ENCODE data around the gene FUS. TPM values are rescaled to one million over a fixed set of nuclear protein-coding genes. Genes with fewer than 3 reads are reported as not detected.
A peak's percentile ranks its signal among the peaks of the same experiment; 100 is the strongest.

Gene FUS
- total and polyA plus RNA-seq, 8 donors: 69.4 to 379 (median 109) TPM

DNA sequence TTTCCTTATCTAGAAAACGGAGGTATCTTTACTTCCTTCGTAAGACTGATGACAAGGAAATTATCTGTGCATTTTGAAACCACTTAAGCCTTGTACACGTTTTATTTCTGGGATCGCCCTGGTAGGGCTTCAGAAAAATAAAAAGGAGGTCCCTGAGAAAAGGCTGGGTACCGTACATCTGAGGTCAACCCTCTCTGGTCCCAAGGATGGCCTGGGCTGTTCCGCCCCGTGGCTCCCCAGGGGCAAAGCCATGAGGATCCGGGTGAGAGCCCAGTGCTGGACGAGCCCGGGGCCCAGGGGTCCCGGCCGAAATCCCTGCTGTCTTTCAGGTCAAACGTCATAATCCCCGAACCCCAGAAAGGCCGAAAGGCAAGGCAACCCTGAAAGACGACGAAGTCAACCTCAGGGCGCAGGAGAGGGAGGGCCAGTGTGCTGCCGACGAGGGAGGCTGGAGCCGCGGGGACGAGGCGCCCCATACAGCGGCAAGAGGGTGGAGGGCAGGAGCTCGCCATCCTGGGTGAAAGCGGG, 656 bp upstream of the FUS start:
- WGBS, 2 donors: 2% methylated on average over 27 of the region's 27 CpGs
- Histone ChIP-seq H3K4me3 (peak overlapping the region; percentile 57 to 92 (median 72)), H3K4me1 (peaks cover 13 to 16% (median 14%) of the 10 kb centered on the region in 3 donors), H3K36me3 (peaks cover 0 to 19% (median 0%) of the 10 kb centered on the region in 3 donors), H3K27ac (peak overlapping the region; percentile 89 to 98 (median 92)), H3K9me3 (no peaks in the 10 kb centered on the region), H3K27me3 (no peaks in the 10 kb centered on the region)
- ATAC-seq: peak in 3 of 4 donors; percentile 0 to 1 (median 1)
- TF ChIP-seq, protein P1, sequence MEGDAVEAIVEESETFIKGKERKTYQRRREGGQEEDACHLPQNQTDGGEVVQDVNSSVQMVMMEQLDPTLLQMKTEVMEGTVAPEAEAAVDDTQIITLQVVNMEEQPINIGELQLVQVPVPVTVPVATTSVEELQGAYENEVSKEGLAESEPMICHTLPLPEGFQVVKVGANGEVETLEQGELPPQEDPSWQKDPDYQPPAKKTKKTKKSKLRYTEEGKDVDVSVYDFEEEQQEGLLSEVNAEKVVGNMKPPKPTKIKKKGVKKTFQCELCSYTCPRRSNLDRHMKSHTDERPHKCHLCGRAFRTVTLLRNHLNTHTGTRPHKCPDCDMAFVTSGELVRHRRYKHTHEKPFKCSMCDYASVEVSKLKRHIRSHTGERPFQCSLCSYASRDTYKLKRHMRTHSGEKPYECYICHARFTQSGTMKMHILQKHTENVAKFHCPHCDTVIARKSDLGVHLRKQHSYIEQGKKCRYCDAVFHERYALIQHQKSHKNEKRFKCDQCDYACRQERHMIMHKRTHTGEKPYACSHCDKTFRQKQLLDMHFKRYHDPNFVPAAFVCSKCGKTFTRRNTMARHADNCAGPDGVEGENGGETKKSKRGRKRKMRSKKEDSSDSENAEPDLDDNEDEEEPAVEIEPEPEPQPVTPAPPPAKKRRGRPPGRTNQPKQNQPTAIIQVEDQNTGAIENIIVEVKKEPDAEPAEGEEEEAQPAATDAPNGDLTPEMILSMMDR (IDR thresholded peaks at IDR 0.05): no peak
- intact Hi-C loops (cut with DNase I): no loop called here
- no peak for FAIRE-seq
- DNase-seq: no peak

DNA sequence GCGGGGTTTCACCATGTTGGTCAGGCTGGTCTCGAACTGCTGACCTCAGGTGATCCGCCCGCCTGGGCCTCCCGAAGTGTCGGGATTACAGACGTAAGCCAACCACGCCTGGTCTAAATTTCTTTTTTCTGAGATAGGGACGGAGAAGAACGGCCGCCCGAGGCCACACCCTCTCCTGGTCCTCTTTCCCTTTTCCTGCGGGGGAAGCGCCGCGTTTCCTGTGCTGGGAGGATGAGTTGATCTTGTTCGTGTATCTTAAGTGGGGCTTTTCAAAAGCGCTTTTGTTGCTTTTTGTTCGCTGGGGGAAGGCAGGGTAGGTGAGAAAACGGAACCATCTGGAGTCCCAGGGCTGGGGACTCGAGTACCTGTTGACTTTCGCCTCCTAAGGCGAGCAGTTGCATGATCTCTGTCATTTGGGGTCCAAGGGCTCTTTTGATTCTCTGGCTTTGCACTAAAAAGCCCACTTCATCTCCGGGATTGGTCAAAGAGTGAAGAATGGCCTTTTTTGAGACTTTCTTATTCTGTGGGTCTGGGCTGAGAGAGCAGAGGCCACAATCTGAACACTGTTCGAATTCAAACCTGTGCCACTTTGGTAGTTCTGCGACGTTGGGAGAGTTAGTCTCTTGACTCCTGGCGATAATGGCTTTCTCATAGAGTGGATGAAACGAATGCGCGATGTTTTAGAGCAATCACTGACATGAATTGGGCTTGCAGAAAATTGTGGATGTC, 1.3 kb downstream of the FUS start:
- FAIRE-seq (no peak), ATAC-seq (peak in 1 of 4 donors; percentile 3), DNase-seq (peak in 4 of 6 donors; percentile 36 to 67 (median 53))
- intact Hi-C loops (cut with DNase I): no loop called here
- TF ChIP-seq, protein P1 (IDR thresholded peaks at IDR 0.05): no peak
- Histone ChIP-seq H3K27me3 (no peaks in the 10 kb centered on the region), H3K4me3 (peak overlapping the region; percentile 57 to 92 (median 72)), H3K4me1 (peaks cover 13 to 16% (median 14%) of the 10 kb centered on the region in 3 donors), H3K9me3 (no peaks in the 10 kb centered on the region), H3K27ac (peak overlapping the region in 2 of 4 donors; percentile 89 to 91), H3K36me3 (peaks cover 0 to 38% (median 18%) of the 10 kb centered on the region in 3 donors)
- 5 to 6% methylated on average over 31 of the region's 31 CpGs for WGBS, 2 donors

DNA sequence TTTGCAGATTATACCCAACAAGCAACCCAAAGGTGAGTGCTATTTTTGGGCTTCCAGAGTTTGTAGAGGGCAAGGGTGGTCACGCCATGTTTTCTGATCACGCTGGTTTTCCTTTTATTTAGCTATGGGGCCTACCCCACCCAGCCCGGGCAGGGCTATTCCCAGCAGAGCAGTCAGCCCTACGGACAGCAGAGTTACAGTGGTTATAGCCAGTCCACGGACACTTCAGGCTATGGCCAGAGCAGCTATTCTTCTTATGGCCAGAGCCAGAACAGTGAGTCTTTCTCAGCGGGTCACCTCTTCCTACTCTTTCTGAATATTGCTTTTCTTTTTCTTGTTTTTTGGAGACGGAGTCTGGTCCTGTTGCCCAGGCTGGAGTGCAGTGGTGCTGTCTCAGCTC, 2.5 kb downstream of the FUS start:
- peaks cover 5 to 46% (median 26%) of the 10 kb centered on the region in 3 donors for H3K36me3 ChIP-seq
- FAIRE-seq: no peak
- no peak overlapping the region for H3K27ac ChIP-seq
- no peak for ATAC-seq
- H3K4me1 ChIP-seq: peaks cover 13 to 16% (median 14%) of the 10 kb centered on the region in 3 donors
- DNase-seq: no peak
- peak overlapping the region in 2 of 4 donors; percentile 64 to 79 for H3K4me3 ChIP-seq
- TF ChIP-seq, protein P1 (IDR thresholded peaks at IDR 0.05): no peak
- no peaks in the 10 kb centered on the region for H3K27me3 ChIP-seq
- intact Hi-C loops (cut with DNase I): no loop called here
- 37 to 52% methylated on average over 7 of the region's 7 CpGs for WGBS, 2 donors
- H3K9me3 ChIP-seq: no peaks in the 10 kb centered on the region

DNA sequence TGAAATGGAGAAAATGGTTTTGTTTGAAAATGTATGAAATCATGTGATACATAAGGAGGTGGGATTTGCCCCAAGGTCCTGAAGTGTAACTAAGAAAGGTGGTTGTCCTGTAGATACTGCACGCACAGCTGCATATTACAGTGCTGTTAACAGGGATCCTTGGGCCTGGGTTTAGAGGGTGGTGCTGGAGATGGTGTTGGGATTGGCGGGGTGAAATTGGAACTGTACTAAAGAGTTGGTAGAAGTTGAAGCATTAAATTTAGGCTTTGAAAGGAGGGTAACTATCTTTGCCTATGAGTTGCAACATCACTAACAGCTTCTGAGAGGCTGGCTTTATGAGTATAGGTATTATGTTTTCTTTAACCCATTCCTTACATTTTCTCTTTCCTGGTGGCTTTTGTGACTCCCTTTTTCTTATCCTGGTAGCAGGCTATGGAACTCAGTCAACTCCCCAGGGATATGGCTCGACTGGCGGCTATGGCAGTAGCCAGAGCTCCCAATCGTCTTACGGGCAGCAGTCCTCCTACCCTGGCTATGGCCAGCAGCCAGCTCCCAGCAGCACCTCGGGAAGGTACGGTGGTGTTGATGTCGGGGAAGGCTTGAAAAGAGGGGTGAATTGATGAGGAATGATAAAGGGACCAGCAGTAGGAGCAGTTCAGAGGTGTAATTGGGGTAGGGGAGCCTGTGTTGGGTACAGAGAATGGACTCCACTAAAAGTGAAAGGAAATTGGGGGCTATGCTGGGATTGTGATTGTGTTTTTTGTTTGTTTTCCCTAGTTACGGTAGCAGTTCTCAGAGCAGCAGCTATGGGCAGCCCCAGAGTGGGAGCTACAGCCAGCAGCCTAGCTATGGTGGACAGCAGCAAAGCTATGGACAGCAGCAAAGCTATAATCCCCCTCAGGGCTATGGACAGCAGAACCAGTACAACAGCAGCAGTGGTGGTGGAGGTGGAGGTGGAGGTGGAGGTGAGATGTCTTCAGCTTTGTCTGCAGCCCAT, 3.8 kb downstream of the FUS start:
- FAIRE-seq (no peak), DNase-seq (no peak), ATAC-seq (no peak)
- Histone ChIP-seq H3K9me3 (no peaks in the 10 kb centered on the region), H3K4me1 (peaks cover 13 to 16% (median 14%) of the 10 kb centered on the region in 3 donors), H3K36me3 (peaks cover 5 to 56% (median 39%) of the 10 kb centered on the region in 3 donors), H3K27me3 (no peaks in the 10 kb centered on the region), H3K4me3 (no peak overlapping the region), H3K27ac (no peak overlapping the region)
- TF ChIP-seq, protein P1 (IDR thresholded peaks at IDR 0.05): no peak
- 72 to 77% methylated on average over 10 of the region's 10 CpGs for WGBS, 2 donors
- intact Hi-C loops (cut with DNase I): no loop called here
